Measurements from ENCODE around the gene CRISP2.
"Not testable (repeated sequence)": the region's sequence is repeated elsewhere in the genome, so short reads cannot be mapped to it uniquely, and the experiment has no call there.

Gene CRISP2

GRCh38 chr6:49713346-49713745 lies at the start of gene CRISP2:
TSS of gene CRISP2 (minus strand) at chr6:49713543. CDS start at chr6:49709196, 4,347 bp downstream.
- DNase-seq: no peak

GRCh38 chr6:49744259-49744658 lies 30.9 kb upstream of the CRISP2 start, which contains the start of gene CRISP3:
TSS of gene CRISP3 (minus strand) at chr6:49744388. CDS start at chr6:49744367, 21 bp downstream.
- DNase-seq: no peak

GRCh38 chr6:49743429-49743828 lies 30.1 kb upstream of the CRISP2 start:
- DNase-seq: no peak

- no peak for DNase-seq
Observed at GRCh38 chr6:49739423-49739822, 26.1 kb upstream of the CRISP2 start.

GRCh38 chr6:49736017-49736508 lies 22.7 kb upstream of the CRISP2 start:
- DNase-seq: no peak

- DNase-seq: no peak
Observed at GRCh38 chr6:49733680-49734079, 20.3 kb upstream of the CRISP2 start.

GRCh38 chr6:49732781-49733180 lies 19.4 kb upstream of the CRISP2 start:
- DNase-seq: no peak

- DNase-seq: no peak
Observed at GRCh38 chr6:49730251-49730650, 16.9 kb upstream of the CRISP2 start.

GRCh38 chr6:49723917-49724316 lies 10.6 kb upstream of the CRISP2 start:
- DNase-seq: not testable (repeated sequence)

- DNase-seq: no peak
Observed at GRCh38 chr6:49721297-49721696, 8.0 kb upstream of the CRISP2 start.

- no peak for DNase-seq
Observed at GRCh38 chr6:49720372-49720771, 7.0 kb upstream of the CRISP2 start.

GRCh38 chr6:49698478-49698877 lies 14.9 kb downstream of the CRISP2 start:
- DNase-seq: no peak

- no peak for DNase-seq
Observed at GRCh38 chr6:49693512-49693911, 19.8 kb downstream of the CRISP2 start.

GRCh38 chr6:49692534-49692933 lies 20.8 kb downstream of the CRISP2 start:
- DNase-seq: no peak

GRCh38 chr6:49676671-49677281 lies 36.6 kb downstream of the CRISP2 start:
- DNase-seq: no peak

GRCh38 chr6:49675816-49676215 lies 37.5 kb downstream of the CRISP2 start:
- no peak for DNase-seq

- DNase-seq: no peak
Observed at GRCh38 chr6:49668083-49668511, 45.2 kb downstream of the CRISP2 start.

- no peak for DNase-seq
Observed at GRCh38 chr6:49666930-49667757, 46.2 kb downstream of the CRISP2 start.

- DNase-seq: no peak
Observed at GRCh38 chr6:49666480-49666879, 46.9 kb downstream of the CRISP2 start.

- no peak for DNase-seq
Observed at GRCh38 chr6:49664817-49665216, 48.5 kb downstream of the CRISP2 start.

- DNase-seq: not testable (repeated sequence)
Observed at GRCh38 chr6:49664054-49664453, 49.3 kb downstream of the CRISP2 start.

- DNase-seq: no peak
Observed at GRCh38 chr6:49662892-49663261, 50.5 kb downstream of the CRISP2 start.

GRCh38 chr6:49662231-49662891 lies 51.0 kb downstream of the CRISP2 start:
- no peak for DNase-seq

- no peak for DNase-seq
Observed at GRCh38 chr6:49653942-49654341, 59.4 kb downstream of the CRISP2 start.

Measured in stimulated activated CD8-positive, alpha-beta memory T cell treated with anti-CD3 and anti-CD28 coated beads, Interleukin-4, amount 100 ng/mL, for 48 hours (primary cell).